Activated naive CD4-positive, alpha-beta T cell treated with anti-CD3 and anti-CD28 coated beads, Interleukin-2, amount 50 U/mL, for 72 hours (primary cell): ENCODE measurements around the gene GKN2. TPM values are rescaled to one million over a fixed set of nuclear protein-coding genes. Genes with fewer than 3 reads are reported as not detected.

Source experiments
- ATAC-seq, 2 donors: fragments of 150-1000 bp; cut with Tn5 transposase; 2 replicates each; pipeline ENCODE4 v1.10.0; 2021; ENCODE audit warnings: mild to moderate bottlenecking in 2 of 2, moderate library complexity in 2 of 2
- DNase-seq, 2 donors: peaks; one replicate each; pipeline ENCODE4 v3.0.0; 2021 to 2022; ENCODE audit warnings: low spot score in 2 of 2
- H3K27ac Mint-ChIP-seq, 2 donors: one replicate each; pipeline ENCODE4 v1.8.0; 2022; ENCODE audit warnings: mild to moderate bottlenecking in 2 of 2, mixed read lengths in 2 of 2
- H3K36me3 Mint-ChIP-seq, 2 donors: one replicate each; pipeline ENCODE4 v1.8.0; 2022; ENCODE audit warnings: mixed read lengths in 2 of 2
- H3K9me3 Mint-ChIP-seq, 2 donors: one replicate each; pipeline ENCODE4 v1.8.0; 2022; ENCODE audit warnings: mixed read lengths in 2 of 2
- total RNA-seq, 2 donors: library from RNA; stranded (reverse); gene quantifications; one replicate each; pipeline ENCODE4 v1.2.3, GENCODE V29; 2022

Gene GKN2
- total RNA-seq, 2 donors from 2014 or later = not detected

DNA sequence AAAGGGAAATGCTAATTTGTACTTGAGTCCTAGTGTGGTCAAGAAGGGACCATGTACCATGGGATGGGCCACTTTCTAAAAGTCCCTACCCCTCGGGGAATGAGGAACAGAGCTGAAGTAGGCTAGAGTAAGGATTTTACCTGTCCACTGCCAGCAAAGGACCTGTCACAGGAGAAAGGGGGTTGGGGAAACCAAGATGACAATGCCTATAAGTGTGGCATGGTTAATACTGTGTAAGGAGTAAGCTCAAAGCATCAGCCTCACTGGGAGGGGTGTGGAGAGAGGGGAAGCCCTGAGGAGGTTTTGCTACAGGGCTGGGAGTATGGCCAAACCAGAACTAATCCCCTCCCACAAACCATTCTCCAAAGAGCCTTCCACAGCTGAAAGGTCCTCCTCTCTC is 15.8 kb downstream of the GKN2 start:
- ATAC-seq = no peak
- peaks cover 0 to 8% of the 10 kb centered on the region in 2 donors for H3K9me3 Mint-ChIP-seq
- no peak for DNase-seq
- no peak overlapping the region for H3K27ac Mint-ChIP-seq
- H3K36me3 Mint-ChIP-seq = no peaks in the 10 kb centered on the region

DNA sequence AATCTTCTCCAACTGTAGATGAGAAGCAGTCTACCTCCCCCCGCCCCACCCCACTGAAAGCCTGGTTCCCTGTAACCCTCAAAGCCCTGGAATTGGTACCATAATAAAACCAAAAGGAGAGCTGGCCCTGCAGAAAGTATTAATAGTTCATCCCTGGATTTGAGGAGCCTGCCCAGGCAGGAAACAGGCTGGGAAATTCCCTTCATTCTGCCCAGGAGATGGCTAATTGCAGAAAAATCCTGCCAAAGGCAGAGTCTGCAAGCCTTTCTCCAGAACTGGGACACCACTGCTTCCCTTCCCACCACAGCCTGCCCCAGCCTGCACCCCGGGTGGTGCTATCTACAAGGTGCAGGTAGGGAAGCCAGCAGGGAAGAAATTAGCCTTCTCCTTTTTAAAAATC is 16.3 kb downstream of the GKN2 start:
- peaks cover 0 to 8% of the 10 kb centered on the region in 2 donors for H3K9me3 Mint-ChIP-seq
- H3K27ac Mint-ChIP-seq = no peak overlapping the region
- DNase-seq (no peak), ATAC-seq (no peak)
- H3K36me3 Mint-ChIP-seq = no peaks in the 10 kb centered on the region

DNA sequence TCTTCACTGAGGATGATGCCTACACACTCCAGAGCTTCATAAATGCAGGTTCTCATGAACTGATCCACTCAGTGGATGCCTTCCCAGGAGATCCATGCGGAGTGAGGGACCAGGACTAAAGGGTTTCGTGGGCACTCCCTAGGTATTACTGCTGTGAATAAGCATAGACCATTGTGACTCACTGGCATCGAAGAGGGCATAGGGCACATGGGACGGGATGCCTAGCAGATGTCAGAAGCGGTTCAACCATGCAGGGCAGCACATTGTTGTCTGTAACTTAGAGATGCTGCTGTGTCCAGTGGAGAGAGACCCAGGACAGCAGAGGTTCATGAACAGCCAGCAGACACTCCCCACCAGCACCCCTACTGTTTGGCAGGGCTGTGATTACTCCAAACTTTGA is 17.2 kb downstream of the GKN2 start:
- H3K27ac Mint-ChIP-seq = peak overlapping the region in 1 of 2 donors; percentile 75
- H3K36me3 Mint-ChIP-seq = no peaks in the 10 kb centered on the region
- DNase-seq (no peak), ATAC-seq (no peak)
- peaks cover 0 to 8% of the 10 kb centered on the region in 2 donors for H3K9me3 Mint-ChIP-seq

DNA sequence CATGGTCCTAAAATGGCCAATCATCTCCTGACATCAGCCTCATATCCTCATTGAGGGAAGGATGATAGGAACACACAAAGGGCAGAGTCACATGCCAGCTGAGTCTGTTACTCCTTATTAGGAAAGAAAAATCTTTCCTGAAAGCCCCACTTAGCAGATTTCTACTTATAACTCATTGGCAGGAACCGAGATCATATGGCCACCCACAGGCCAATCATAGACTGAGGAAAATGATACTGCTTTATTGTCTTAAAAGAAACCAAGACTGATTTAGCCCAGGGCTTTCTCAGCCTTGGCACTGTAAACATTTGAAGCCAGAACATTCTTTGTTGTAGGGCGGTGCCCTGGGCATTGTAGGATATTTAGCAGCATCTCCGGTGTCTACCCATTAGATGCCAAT is 18.7 kb downstream of the GKN2 start:
- Mint-ChIP-seq H3K36me3 (no peaks in the 10 kb centered on the region), H3K9me3 (peaks cover 0 to 4% of the 10 kb centered on the region in 2 donors), H3K27ac (no peak overlapping the region)
- DNase-seq (no peak), ATAC-seq (no peak)

DNA sequence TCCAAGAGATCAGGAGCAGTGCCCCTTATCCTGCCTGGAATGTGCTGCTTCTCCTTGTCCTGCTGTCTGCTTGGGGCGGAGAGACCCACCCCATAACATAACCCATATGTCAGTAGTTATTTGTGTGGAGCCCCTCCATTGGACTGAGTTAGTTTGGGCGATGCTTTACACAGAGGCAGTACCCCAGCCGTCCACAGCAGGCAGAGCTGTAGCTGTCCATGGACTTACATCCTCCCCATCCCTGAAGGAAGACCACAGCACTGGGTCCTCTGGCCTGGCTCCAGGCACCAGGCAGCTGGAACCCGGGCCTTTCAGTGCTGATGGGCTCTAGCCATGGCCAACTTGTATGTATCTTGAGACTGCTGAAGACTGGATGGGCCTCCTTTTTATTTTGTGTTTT is 20.3 kb downstream of the GKN2 start:
- no peak for ATAC-seq
- H3K27ac Mint-ChIP-seq = no peak overlapping the region
- H3K36me3 Mint-ChIP-seq = no peaks in the 10 kb centered on the region

DNA sequence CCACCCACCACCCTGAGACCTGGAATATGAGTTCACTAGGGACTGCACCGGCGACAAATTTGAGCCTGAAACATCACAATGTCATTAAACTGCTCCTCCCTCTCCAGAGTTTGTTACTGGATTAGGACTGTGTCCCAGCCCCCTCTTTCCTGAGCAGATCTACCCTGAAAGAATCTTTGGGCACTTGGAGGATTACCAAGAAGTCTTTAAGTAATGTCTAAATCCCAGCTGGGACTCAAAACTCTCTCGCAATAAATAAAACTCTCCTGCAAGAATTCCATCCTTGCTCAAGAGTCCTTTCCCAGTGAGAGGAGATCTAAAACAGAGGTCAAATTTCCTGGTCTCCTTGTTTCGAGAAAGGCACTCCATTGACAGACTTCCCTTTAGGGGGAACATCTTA is 20.9 kb downstream of the GKN2 start:
- DNase-seq (no peak), ATAC-seq (no peak)
- Mint-ChIP-seq H3K36me3 (no peaks in the 10 kb centered on the region), H3K9me3 (no peaks in the 10 kb centered on the region), H3K27ac (no peak overlapping the region)

More for the DNA sequence above, 20.3 kb downstream of the GKN2 start:
- H3K9me3 Mint-ChIP-seq = no peaks in the 10 kb centered on the region
- no peak for DNase-seq

DNA sequence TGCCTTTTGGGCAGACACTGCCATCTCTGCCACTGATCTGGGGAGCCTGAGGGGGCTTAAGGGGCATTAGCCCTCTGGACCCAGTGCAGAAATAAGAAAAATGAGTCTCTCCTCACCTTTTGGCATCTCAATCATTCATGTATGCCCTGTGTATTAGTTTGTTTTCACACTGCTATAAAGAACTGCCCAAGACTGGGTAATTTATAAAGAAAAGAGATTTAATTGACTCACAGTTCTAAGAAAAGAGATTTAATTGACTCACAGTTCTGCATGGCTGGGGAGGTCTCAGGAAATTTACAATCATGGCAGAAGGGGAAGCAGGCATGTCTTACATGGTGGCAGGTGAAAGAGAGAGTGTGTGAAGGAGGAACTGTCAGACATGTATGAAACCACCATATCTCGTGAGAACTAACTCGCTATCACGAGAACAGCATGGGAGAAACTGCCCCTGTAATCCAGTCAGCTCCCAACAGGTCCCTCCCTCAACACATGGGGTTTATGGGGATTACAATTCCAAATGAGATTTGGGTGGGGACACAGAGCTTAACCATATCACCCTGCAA is 21.5 kb downstream of the GKN2 start:
- no peaks in the 10 kb centered on the region for H3K9me3 Mint-ChIP-seq
- H3K27ac Mint-ChIP-seq = no peak overlapping the region
- DNase-seq (no peak), ATAC-seq (no peak)
- no peaks in the 10 kb centered on the region for H3K36me3 Mint-ChIP-seq

DNA sequence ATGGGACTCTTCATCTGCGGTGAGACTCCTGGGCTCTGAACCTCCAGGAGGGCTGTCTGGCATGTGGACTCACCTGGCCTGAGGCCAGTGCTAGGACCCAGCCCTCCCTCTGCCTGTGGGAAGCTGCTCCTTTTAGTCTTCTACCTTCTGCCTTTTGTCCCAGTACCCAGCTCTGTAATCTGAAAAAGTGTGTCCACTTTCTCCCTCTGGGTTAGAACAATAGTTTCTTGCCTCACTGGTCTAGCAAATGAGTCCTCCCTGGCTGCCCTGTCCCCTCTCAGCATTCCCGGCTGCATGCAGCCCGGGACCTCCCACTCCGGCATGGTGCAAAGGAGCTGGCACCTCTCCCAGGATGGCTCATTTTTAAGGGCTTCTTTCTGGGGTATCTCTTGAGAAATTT is 25.9 kb downstream of the GKN2 start:
- ATAC-seq (no peak), DNase-seq (no peak)
- H3K9me3 Mint-ChIP-seq = no peaks in the 10 kb centered on the region
- H3K27ac Mint-ChIP-seq = no peak overlapping the region
- H3K36me3 Mint-ChIP-seq = no peaks in the 10 kb centered on the region

DNA sequence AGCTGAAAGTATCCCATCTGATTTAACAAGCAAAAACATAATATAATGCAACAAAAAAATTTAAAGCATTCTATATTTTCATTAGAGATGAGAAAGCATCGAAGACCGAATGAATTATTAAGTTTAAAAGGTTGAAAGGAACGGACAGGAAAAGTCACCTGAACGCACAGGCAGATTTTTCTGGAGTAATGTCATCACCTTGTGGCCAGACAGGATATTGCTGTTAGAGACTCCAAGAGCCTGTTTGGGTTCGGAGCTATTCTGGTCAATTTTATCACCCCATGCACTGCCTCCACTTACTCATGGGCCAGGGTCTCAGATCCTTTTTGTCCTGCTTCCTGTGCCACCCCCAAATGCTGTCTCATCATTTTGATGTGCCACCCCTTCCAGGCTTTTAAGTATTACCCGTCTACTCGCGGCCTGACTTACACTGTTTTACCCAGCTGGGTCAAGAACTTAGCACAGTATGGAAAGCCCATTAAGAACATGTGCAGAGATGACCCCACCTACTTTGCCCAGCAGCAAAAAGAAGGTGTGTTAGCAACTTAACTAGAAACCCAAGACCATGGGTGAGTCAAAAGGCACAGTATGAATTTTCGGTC is 27.3 kb downstream of the GKN2 start:
- no peaks in the 10 kb centered on the region for H3K36me3 Mint-ChIP-seq
- DNase-seq (peak in 1 of 2 donors; percentile 54), ATAC-seq (peak; percentile 62 to 66)
- no peaks in the 10 kb centered on the region for H3K9me3 Mint-ChIP-seq
- peak overlapping the region in 1 of 2 donors; percentile 38 for H3K27ac Mint-ChIP-seq

DNA sequence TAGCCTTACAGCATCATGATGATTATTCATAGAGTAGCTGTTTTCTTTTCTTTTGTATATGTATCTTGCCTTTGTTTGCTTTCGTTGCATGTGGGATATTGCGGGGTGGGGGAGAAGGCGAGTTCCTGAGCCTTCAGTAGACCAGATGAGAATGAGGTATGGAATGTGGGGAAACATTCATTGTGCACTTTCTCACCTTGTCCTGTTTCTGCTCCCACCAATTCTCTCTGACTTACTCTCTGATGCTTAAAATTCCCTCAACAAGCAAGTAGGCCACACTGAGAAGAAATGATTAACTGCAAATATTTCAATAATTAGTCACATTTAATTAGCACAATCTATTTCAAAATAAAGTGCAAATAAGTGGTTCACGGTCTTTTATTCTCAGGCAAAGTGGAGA is 31.0 kb downstream of the GKN2 start:
- Mint-ChIP-seq H3K36me3 (no peaks in the 10 kb centered on the region), H3K27ac (no peak overlapping the region), H3K9me3 (no peaks in the 10 kb centered on the region)
- DNase-seq (no peak), ATAC-seq (no peak)

DNA sequence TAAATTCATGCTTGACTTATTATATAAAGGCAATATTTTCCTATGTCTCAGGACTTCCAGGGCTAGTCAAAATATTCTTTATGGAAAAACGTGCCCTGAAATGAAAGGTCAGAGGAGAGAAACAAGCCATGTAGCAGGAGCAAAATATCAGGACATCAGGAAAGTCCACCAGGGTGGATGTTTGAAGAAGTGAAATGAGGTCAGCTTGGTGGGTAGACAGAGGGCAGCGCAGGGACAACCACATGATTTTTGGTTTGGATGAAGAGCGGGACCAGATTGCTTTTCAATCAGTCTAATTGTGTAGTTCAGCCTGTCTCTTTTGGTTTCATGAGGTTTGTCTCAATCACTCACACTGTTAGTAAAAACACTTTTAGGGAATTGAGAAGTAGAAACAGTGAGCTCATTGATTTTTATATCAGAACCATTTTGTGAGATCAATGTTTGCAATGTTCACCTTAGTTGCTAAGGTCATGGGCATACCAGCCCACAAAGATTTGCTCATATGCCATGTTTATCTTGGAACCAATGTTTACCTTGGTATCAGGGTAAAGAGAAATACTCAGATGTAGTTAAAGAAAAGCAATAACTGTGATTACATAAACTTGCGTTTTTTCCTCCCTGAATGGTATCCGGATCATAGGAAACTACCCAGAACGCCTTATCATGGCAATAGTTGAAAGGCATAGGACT is 32.1 kb downstream of the GKN2 start:
- Mint-ChIP-seq H3K36me3 (no peaks in the 10 kb centered on the region), H3K9me3 (no peaks in the 10 kb centered on the region), H3K27ac (no peak overlapping the region)
- ATAC-seq = no peak
- DNase-seq = no peak

DNA sequence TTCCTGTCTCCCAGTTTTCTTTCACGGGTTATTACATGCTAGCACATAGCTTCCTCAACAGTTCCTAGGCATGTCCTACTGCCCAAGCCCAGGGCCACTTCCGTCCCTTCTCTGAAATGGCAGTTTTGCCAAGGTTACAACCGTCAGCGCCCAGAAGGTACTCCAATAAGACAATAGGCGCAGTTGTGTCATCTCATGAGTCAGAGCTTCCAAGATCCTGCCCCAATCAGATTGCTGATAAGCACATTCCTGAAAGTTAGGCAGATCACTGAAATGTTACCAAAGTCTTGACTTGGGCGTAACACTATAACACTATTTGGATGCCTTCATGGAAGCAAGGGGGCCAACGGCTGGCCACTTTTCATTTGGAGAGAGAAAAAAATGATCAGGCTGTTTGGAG is 34.2 kb downstream of the GKN2 start:
- H3K36me3 Mint-ChIP-seq = no peaks in the 10 kb centered on the region
- DNase-seq (no peak), ATAC-seq (no peak)
- H3K9me3 Mint-ChIP-seq = peaks cover 0 to 4% of the 10 kb centered on the region in 2 donors
- H3K27ac Mint-ChIP-seq = no peak overlapping the region

DNA sequence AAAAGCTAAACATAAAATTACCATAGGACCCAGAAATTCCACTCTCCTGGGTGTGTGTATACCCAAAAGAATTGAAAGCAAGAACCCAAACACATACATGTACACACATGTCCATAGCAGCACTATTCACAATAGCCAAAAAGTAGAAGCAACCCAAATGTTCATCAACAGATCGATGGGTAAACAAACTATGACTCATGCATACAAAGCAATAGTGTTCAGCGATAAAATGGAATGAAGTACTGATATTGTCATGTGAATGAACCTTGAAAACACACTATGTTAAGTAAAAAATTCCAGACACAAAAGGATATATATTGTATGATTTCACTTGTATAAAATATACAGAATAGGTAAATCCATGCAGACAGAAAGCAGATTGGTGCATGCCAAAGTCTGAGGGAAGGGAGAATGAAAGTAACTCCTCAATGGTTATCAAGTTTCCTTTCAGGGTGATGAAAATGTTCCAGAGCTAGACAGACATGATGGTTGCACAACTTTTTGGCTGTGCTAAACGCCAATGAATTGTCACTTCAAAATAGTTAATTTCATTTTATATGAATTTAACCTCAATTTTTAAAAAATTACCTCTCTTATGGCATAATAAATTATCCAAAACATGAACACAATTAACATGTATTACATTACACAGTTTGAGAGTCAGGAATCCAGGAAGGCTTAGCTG is 35.5 kb downstream of the GKN2 start:
- DNase-seq (no peak), ATAC-seq (no peak)
- Mint-ChIP-seq H3K36me3 (no peaks in the 10 kb centered on the region), H3K9me3 (peaks cover 0 to 4% of the 10 kb centered on the region in 2 donors), H3K27ac (no peak overlapping the region)

DNA sequence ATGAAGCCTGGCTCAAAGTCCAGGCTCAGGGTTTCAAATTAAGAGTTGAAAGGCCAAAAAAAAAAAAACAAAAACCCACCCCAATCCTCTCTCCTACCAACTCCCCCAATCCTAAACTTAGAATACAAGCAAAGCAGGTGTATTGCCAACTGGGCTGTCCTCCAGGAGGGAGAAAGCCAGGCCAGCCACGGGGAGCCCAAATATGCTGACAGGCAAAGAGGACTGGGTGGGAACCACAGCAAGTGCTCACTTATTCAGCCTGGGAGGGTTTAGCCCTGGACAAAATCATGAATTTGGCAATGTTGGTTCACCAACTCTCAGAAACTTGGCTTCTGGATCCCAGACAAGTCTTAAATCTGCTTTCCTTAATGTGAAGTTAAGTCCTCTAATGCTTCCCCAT is 36.5 kb downstream of the GKN2 start:
- no peak for DNase-seq
- ATAC-seq = no peak
- no peaks in the 10 kb centered on the region for H3K36me3 Mint-ChIP-seq
- H3K27ac Mint-ChIP-seq = no peak overlapping the region
- H3K9me3 Mint-ChIP-seq = peaks cover 0 to 4% of the 10 kb centered on the region in 2 donors

DNA sequence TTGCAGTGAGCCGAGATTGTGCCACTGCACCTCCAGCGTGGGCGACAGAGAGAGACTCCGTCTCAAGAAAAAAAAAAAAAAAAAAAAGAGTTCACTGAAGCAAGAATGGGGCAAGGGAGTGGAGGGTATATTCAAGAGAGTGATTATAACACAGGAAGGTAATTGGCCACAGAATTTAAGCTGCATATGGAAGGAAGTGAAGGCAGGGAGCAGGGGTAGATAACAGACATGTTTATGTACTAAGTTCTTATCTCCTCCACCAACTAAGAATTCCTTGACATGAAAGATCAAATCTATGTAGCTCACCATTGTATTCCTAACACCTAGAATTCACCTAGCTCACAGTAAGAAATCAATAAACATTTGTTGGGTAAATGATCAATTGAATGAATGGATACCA is 37.3 kb downstream of the GKN2 start:
- DNase-seq = no peak
- Mint-ChIP-seq H3K36me3 (no peaks in the 10 kb centered on the region), H3K9me3 (peaks cover 0 to 4% of the 10 kb centered on the region in 2 donors), H3K27ac (no peak overlapping the region)
- no peak for ATAC-seq

DNA sequence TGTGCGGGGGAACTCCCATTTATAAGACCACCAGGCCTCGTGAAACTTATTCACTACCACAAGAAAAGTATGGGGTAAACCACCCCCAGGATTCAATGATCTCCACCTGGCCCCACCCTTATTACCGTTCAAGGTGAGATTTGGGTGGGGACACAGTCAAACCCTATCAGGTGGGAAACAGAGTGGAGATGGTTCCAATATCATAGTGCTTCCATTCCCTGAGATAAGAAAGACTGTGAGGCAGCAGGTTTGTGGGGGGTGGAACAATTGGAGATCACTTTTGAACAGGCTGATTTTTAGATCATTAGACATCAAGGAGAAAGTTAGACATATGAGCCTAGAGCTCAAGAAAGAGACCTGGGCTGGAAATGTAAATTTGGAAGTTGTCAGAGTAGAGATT is 39.3 kb downstream of the GKN2 start:
- no peak for ATAC-seq
- no peak for DNase-seq
- H3K9me3 Mint-ChIP-seq = peaks cover 0 to 4% of the 10 kb centered on the region in 2 donors
- no peak overlapping the region for H3K27ac Mint-ChIP-seq
- peaks cover 0 to 5% of the 10 kb centered on the region in 2 donors for H3K36me3 Mint-ChIP-seq

DNA sequence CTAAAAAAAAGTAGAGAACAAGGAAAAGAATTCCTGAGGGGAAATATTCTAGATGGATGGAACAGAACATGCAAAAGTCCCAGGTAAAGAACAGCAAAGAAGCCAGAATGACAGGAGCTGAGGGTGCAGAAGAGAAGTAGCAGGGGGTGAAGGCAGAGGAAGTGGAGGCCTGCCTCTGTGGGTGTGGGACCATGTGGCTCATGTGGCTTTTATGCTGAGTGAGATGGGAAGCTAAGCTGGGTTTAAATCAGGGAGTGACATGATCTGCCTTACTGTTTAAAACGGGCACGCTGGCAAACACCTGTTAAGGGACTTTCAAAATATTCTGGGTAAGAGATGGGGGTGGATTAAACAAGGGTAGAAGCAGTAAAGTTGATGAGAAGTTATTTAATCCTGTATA is 40.0 kb downstream of the GKN2 start:
- H3K9me3 Mint-ChIP-seq = peaks cover 0 to 4% of the 10 kb centered on the region in 2 donors
- DNase-seq (peak in 1 of 2 donors; percentile 23), ATAC-seq (peak in 1 of 2 donors; percentile 11)
- no peak overlapping the region for H3K27ac Mint-ChIP-seq
- peaks cover 0 to 5% of the 10 kb centered on the region in 2 donors for H3K36me3 Mint-ChIP-seq
